ENCODE data around the gene FLACC1.

The FLACC1 gene

GRCh38 chr2:201280191-201281040 is 76.7 kb downstream of the FLACC1 start:
- DNase-seq (ENCODE audit: low read depth, low spot score): no peak
- no peak overlapping the region for H3K27ac ChIP-seq

GRCh38 chr2:201279079-201279478 is 78.1 kb downstream of the FLACC1 start:
- H3K27ac ChIP-seq: peak overlapping the region; percentile 12
- no peak for DNase-seq (ENCODE audit: low read depth, low spot score)

GRCh38 chr2:201276511-201276910 is 80.6 kb downstream of the FLACC1 start:
- H3K27ac ChIP-seq: no peak overlapping the region
- DNase-seq (ENCODE audit: low read depth, low spot score): no peak

- DNase-seq (ENCODE audit: low read depth, low spot score): no peak
- no peak overlapping the region for H3K27ac ChIP-seq
Measured at GRCh38 chr2:201275990-201276389, 81.2 kb downstream of the FLACC1 start.

GRCh38 chr2:201275069-201275468 is 82.1 kb downstream of the FLACC1 start:
- H3K27ac ChIP-seq: no peak overlapping the region

GRCh38 chr2:201273330-201273983 is 83.7 kb downstream of the FLACC1 start:
- H3K27ac ChIP-seq: no peak overlapping the region
- DNase-seq (ENCODE audit: low read depth, low spot score): no peak

More at GRCh38 chr2:201275069-201275468, 82.1 kb downstream of the FLACC1 start:
- no peak for DNase-seq (ENCODE audit: low read depth, low spot score)

GRCh38 chr2:201271917-201272316 is 85.2 kb downstream of the FLACC1 start:
- no peak for DNase-seq (ENCODE audit: low read depth, low spot score)
- no peak overlapping the region for H3K27ac ChIP-seq

GRCh38 chr2:201270293-201271001 is 86.7 kb downstream of the FLACC1 start:
- H3K27ac ChIP-seq: no peak overlapping the region
- DNase-seq (ENCODE audit: low read depth, low spot score): no peak

GRCh38 chr2:201269764-201270163 is 87.4 kb downstream of the FLACC1 start:
- no peak overlapping the region for H3K27ac ChIP-seq
- DNase-seq (ENCODE audit: low read depth, low spot score): no peak

GRCh38 chr2:201267278-201268030 is 89.7 kb downstream of the FLACC1 start:
- no peak for DNase-seq (ENCODE audit: low read depth, low spot score)
- no peak overlapping the region for H3K27ac ChIP-seq

- no peak overlapping the region for H3K27ac ChIP-seq
- DNase-seq (ENCODE audit: low read depth, low spot score): no peak
Measured at GRCh38 chr2:201266629-201267028, 90.5 kb downstream of the FLACC1 start.

GRCh38 chr2:201264472-201265173 is 92.5 kb downstream of the FLACC1 start:
- H3K27ac ChIP-seq: no peak overlapping the region
- DNase-seq (ENCODE audit: low read depth, low spot score): no peak

- H3K27ac ChIP-seq: no peak overlapping the region
- no peak for DNase-seq (ENCODE audit: low read depth, low spot score)
Measured at GRCh38 chr2:201263779-201264178, 93.4 kb downstream of the FLACC1 start.

GRCh38 chr2:201262718-201263117 is 94.4 kb downstream of the FLACC1 start:
- no peak for DNase-seq (ENCODE audit: low read depth, low spot score)
- no peak overlapping the region for H3K27ac ChIP-seq

GRCh38 chr2:201261906-201262305 is 95.2 kb downstream of the FLACC1 start:
- no peak for DNase-seq (ENCODE audit: low read depth, low spot score)
- no peak overlapping the region for H3K27ac ChIP-seq

- no peak for DNase-seq (ENCODE audit: low read depth, low spot score)
Measured at GRCh38 chr2:201261471-201261870, 95.7 kb downstream of the FLACC1 start.

GRCh38 chr2:201260302-201260800 is 96.8 kb downstream of the FLACC1 start, which contains the start of gene CASP8:
TSS of gene CASP8 (plus strand) at chr2:201260536. CDS start at chr2:201266487, 5,951 bp downstream.
- H3K27ac ChIP-seq: no peak within 1 kb of the TSS

More at GRCh38 chr2:201261471-201261870, 95.7 kb downstream of the FLACC1 start:
- H3K27ac ChIP-seq: no peak overlapping the region

GRCh38 chr2:201258666-201259615 is 98.2 kb downstream of the FLACC1 start:
- no peak for DNase-seq (ENCODE audit: low read depth, low spot score)

More at GRCh38 chr2:201260302-201260800, 96.8 kb downstream of the FLACC1 start, which contains the start of gene CASP8:
- no peak for DNase-seq (ENCODE audit: low read depth, low spot score)

More at GRCh38 chr2:201258666-201259615, 98.2 kb downstream of the FLACC1 start:
- peak overlapping the region; percentile 97 for H3K27ac ChIP-seq

All from epithelial cell of prostate (primary cell).